HepG2 (cell line): ENCODE measurements around the gene OR8D1. TPM values are rescaled to one million over a fixed set of nuclear protein-coding genes. Genes with fewer than 3 reads are reported as not detected.

Source experiments
- HDAC1 ChIP-seq: sonication (generic); formaldehyde crosslinking; IDR thresholded peaks from 2 replicates; pipeline ENCODE4 v1.5.1; 2020; ENCODE audit warnings: mild to moderate bottlenecking, missing genetic modification reagents
- ZNF441 ChIP-seq: sonication (generic); formaldehyde crosslinking; IDR thresholded peaks from 2 replicates; pipeline ENCODE4 v1.7.0; 2021; ENCODE audit warnings: missing genetic modification reagents, borderline replicate concordance
- polyA plus RNA-seq, 8 experiments: library from polyadenylated mRNA; depleted of rRNA in 3 of 8; stranded (reverse) in 7 of 8; unstranded in 1 of 8; fragments of >200 nt; fragmentation: Illumina TruSeq in 4 of 8; extraction: Trizol in 4 of 8; gene quantifications; 2 replicates each; pipeline versions ENCODE4 v1.2.1 to v1.2.3, GENCODE V29; 2011 to 2016; ENCODE audit warnings: low read depth in 4 of 8, missing spikeins in 1 of 8, mixed read lengths in 1 of 8; ENCODE audit not compliant: insufficient read depth in 1 of 8
- total RNA-seq, 5 experiments: library from RNA; depleted of rRNA; stranded (reverse); fragments of >200 nt; fragmentation: Illumina TruSeq; extraction: Trizol; gene quantifications; 2 replicates each; pipeline ENCODE4 v1.2.3, GENCODE V29; 2016; ENCODE audit warnings: low read depth in 1 of 5
- TF ChIP-seq, protein P1 (sequence below): sonication (generic); formaldehyde crosslinking; IDR thresholded peaks from one replicate; pipeline ENCODE4 v1.5.1; 2020; ENCODE audit warnings: mild to moderate bottlenecking, missing genetic modification reagents; ENCODE audit errors: not compliant biosample characterization
- TF ChIP-seq, protein P2 (sequence below): sonication (generic); formaldehyde crosslinking; IDR thresholded peaks from 2 replicates; pipeline ENCODE4 v1.5.1; 2020; ENCODE audit warnings: mild to moderate bottlenecking, moderate library complexity, missing genetic modification reagents

The OR8D1 gene
- total and polyA plus RNA-seq, 2 of the 13 experiments (the other 11 are each of a cell fraction or from before 2014, with no cell fraction given): not detected

DNA sequence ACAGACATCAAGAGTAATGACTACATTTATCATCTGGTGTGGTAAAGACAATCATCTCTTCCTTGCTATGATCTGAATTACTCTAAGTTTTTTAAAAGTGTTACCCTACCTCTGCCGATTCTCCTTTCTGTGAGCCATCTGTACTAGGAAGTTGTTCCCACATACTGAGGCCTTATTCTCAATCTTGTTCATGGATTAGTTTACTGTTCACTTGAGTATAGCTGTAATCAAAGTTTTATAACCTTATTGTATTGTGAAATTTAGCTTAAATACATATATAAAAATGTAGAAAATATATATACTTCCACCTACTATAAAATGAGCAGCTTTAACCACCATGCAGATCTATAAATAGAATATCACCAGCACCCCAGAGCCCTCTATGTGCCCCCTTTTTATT, 8.6 kb upstream of the OR8D1 start (continued):
- TF ChIP-seq, protein P1, sequence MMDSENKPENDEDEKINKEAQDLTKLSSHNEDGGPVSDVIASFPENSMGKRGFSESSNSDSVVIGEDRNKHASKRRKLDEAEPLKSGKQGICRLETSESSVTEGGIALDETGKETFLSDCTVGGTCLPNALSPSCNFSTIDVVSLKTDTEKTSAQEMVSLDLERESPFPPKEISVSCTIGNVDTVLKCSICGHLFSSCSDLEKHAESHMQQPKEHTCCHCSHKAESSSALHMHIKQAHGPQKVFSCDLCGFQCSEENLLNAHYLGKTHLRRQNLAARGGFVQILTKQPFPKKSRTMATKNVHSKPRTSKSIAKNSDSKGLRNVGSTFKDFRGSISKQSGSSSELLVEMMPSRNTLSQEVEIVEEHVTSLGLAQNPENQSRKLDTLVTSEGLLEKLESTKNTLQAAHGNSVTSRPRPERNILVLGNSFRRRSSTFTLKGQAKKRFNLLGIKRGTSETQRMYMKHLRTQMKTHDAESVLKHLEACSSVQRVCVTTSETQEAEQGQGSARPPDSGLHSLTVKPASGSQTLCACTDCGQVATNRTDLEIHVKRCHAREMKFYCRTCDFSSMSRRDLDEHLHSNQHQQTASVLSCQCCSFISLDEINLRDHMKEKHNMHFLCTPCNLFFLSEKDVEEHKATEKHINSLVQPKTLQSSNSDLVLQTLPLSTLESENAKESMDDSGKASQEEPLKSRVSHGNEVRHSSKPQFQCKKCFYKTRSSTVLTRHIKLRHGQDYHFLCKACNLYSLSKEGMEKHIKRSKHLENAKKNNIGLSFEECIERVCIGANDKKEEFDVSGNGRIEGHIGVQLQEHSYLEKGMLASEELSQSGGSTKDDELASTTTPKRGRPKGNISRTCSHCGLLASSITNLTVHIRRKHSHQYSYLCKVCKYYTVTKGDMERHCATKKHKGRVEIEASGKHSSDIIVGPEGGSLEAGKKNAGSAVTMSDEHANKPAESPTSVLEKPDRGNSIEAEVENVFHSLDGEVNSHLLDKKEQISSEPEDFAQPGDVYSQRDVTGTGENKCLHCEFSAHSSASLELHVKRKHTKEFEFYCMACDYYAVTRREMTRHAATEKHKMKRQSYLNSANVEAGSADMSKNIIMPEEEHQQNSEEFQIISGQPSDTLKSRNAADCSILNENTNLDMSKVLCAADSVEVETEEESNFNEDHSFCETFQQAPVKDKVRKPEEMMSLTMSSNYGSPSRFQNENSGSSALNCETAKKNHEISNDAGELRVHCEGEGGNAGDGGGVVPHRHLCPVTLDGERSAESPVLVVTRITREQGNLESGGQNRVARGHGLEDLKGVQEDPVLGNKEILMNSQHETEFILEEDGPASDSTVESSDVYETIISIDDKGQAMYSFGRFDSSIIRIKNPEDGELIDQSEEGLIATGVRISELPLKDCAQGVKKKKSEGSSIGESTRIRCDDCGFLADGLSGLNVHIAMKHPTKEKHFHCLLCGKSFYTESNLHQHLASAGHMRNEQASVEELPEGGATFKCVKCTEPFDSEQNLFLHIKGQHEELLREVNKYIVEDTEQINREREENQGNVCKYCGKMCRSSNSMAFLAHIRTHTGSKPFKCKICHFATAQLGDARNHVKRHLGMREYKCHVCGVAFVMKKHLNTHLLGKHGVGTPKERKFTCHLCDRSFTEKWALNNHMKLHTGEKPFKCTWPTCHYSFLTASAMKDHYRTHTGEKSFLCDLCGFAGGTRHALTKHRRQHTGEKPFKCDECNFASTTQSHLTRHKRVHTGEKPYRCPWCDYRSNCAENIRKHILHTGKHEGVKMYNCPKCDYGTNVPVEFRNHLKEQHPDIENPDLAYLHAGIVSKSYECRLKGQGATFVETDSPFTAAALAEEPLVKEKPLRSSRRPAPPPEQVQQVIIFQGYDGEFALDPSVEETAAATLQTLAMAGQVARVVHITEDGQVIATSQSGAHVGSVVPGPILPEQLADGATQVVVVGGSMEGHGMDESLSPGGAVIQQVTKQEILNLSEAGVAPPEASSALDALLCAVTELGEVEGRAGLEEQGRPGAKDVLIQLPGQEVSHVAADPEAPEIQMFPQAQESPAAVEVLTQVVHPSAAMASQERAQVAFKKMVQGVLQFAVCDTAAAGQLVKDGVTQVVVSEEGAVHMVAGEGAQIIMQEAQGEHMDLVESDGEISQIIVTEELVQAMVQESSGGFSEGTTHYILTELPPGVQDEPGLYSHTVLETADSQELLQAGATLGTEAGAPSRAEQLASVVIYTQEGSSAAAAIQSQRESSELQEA: no peak
- no peak for TF ChIP-seq HDAC1
- no peak for TF ChIP-seq ZNF441 (CRISPR knock-in tag)
- TF ChIP-seq, protein P2, sequence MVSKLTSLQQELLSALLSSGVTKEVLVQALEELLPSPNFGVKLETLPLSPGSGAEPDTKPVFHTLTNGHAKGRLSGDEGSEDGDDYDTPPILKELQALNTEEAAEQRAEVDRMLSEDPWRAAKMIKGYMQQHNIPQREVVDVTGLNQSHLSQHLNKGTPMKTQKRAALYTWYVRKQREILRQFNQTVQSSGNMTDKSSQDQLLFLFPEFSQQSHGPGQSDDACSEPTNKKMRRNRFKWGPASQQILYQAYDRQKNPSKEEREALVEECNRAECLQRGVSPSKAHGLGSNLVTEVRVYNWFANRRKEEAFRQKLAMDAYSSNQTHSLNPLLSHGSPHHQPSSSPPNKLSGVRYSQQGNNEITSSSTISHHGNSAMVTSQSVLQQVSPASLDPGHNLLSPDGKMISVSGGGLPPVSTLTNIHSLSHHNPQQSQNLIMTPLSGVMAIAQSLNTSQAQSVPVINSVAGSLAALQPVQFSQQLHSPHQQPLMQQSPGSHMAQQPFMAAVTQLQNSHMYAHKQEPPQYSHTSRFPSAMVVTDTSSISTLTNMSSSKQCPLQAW (CRISPR knock-in tag): no peak
